GM18502 (cell line): ENCODE measurements around the gene PRDM2.
A peak's percentile ranks its signal among the peaks of the same experiment; 100 is the strongest.

ENCODE experiments used
- ATAC-seq: cut with Tn5 transposase; IDR thresholded peaks from one replicate; pipeline ENCODE4 v1.9.1; 2021; ENCODE audit warnings: mild to moderate bottlenecking; ENCODE audit not compliant: unreplicated experiment, poor library complexity

The PRDM2 gene

DNA sequence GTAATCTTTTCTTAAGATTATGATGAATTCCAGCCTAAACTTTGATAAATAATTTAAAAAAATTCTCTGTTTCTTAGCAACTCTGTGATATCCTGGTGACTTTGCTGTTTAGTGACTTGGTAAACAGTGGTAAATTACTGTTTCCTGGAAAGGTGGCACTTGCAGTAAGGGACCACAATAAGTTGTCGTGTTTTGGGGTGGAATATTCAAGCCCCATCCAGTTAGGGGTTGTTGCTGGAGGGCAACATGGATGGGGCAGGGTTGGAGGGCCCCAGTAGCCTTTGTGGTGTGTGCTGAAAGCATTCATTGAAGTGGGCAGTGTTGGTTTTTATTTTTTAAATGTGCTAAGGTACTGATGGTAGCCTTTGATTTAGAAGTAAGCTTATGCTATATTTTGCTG lies 30.3 kb downstream of the PRDM2 start:
- ATAC-seq = peak; percentile 11

DNA sequence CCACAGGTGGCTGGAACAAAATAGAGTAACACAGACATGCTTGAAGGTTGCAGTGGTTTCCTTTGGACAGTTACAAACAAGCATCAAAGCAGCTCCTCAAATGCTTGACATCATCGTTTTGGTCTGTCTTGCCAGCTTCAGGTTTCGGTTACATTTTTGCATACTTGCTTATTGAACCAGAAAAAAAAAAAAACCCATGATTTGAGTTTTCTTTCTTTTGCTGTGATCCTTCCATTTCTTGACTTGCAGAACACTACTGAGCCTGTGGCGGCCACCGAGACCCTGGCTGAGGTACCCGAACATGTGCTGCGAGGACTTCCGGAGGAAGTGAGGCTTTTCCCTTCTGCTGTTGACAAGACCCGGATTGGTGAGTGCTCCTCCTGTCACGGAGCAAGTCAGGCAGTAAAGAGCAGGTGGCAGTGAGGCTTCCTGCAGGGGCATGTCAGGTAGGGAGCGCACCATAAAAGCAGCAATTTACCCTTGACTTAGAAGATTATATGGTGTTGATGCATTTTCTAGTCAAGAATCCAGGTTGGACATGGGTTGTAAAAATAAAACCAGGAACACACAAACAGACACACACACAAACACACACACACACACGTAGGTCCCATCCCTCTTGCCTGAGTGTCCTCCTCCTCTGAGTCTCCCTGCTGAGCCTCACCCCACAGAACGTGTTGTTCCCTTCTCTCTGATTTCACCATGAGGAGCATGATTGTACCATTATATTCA lies 30.9 kb downstream of the PRDM2 start:
- ATAC-seq = peak; percentile 93

DNA sequence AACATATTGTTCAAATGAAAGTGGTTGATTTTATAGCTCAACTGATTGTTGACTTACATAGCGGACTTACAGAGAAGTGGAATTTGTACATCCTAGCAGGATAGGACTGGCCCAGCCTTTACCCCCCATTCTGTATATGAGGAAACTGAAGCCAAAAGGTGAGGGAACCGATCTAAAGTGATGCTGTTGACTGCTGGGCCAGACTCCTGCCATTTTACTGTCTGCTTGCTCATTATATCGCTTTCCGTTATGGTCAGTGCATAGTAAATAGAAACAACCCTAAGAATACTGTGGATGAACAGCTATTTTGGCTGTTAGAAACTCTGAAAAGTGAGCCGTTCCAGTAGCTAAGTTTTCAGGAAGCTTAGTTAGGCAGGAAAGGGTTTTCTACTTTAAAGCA lies 31.9 kb downstream of the PRDM2 start:
- no peak for ATAC-seq

DNA sequence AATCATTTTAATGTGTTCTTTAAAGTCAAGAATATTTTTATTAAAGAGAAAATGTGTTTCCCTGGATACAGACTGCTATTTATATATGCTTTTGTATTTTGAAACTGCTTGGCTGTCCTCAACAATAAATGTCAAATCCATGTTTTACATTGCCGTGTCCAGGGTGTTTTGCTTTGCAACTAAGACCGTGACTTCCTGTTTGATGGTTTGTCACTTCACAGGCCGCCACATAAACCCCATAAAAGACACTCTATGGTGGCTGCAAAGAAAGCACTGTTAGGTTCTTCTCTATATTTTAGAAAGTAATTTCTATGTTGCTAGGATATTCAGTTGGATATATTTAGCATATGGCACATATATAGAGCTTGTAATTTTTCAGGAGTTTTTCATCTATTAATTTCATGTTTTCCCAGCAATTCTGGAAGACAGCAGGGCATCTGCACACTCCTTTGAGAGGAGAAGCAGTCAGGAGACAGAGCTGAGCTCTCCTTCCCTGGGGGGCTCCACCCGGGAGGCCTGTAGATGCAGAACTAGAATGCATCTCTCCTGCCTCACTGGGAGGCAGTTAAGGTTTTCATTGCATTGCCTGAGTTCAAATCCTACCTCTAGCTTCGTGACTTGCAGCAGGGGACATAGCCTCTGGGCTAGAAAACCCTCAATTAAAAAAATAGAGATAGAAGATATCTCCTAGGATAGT lies 33.1 kb downstream of the PRDM2 start:
- no peak for ATAC-seq

DNA sequence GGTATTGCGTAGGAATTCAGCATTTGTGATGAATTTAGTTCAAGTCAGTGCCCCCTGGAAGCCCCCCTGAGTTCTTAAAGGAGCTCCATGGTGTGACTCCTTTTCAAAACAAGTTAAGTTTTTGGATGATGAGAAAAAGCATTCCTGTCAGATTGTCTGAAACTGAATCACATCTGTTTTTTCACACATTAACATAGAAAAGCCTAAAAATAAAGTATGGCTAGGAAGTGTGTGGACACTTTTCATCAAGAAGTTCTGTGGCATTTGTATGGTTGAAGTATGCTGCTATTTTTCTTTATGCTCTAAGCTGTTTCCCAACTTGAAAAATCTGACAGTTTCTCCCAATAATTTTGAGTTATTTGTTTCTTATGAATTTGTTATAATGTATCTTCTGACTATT lies 33.7 kb downstream of the PRDM2 start:
- no peak for ATAC-seq

DNA sequence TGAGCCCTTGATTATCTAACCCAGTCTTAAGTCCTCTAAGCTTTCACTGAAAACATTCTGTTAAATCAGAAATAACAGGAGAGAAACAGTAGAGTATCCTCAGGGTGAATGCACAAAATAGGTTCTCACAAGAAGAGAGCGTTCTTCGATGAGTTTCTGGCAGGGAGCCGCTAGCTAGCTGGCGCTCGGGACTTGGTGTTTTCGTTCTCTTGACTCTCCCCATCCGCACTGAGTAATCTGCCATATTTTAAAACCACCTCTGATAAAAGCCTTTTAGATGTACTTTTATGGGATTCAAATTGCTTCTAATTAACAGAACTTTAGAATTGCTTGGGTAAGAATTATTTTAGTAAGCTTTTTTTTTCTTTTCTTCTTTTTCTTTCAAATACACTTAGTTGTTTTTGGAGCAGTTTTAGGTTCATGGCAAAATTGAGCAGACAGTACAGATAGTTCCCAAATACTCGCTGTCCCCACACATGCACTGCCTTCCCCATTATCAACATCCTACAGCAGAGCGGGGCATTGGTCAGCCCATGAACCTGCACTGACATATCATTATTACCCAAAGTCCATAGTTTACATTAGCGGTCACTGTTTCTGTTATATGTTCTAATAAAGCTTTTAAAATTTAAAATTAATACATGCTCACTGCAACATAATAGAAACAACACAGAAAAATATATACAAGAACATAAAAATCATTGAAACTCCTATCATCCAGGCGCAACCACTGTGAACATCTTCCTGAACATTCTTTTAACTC lies 35.4 kb downstream of the PRDM2 start:
- no peak for ATAC-seq

DNA sequence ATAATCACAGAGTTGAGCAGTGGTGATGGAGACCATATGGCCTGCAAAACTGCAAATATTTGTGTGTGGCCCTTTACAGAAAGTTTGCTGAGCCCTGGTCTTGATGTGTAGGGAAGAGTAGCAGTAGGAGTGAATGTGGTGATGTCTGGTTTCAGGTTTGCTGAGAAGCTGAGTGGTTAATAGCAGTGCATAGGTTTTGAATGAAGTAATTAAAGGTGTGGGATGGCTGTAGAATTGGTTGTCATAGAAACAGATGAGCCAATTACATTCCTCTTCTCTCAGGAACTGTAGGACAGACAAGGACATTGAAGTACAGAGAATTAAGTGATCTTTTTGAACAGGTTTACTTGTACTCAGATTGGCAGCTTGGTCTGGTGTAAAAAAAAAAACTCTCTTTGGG lies 37.4 kb downstream of the PRDM2 start:
- ATAC-seq = no peak

DNA sequence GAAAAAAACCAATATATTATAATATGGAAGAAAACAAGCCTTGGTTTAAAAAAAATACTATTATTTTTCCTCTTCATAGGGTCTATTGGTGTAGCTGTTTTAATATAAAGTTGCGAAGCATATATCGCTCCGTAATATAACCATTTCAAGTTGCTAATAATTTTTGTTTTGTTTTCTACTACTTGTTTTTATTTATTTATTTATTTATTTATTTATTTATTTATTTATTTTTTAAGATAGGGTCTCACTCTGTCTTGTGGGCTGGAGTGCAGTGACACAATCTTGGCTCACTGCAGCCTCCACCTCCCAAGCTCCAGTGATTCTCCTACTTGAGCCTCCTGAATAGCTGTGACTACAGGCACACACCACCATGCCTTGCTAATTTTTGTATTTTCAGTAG lies 46.4 kb downstream of the PRDM2 start:
- no peak for ATAC-seq

DNA sequence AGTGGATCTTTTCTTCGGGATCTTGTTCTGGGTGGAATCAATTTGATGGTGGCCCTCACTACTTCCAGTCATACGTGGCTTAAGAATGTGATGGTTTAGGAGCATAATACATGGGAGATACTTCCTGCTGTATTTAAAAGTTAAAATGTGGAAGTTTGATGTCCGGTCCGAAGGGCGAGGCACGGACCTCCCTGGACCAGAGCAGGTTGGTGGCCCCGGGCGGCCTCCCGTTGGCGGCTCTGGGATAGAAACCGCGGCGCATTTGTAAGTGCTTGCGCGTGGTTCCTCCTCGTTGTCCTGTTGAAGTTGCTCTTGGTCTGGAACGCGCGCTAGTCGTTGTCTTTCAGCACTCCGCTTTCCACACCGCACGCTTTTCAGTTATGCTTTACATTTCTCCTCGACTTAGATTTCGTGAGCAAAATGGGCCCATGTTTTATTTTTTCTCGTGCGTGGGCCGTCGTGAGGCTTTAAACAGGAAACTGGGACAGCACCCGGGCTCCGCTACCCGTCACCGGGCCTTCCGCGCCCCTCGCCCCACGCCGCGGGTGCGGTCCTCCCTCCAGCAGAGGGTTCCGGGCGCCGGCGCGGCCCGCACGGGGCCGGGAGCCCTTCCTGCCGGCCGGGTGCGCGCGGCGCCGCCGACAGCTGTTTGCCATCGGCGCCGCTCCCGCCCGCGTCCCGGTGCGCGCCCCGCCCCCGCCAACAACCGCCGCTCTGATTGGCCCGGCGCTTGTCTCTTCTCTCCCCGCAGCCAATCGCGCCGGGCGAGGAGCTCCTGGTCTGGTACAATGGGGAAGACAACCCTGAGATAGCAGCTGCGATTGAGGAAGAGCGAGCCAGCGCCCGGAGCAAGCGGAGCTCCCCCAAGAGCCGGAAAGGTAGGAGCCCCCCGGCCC lies 48.9 kb downstream of the PRDM2 start:
- peak; percentile 76 for ATAC-seq

DNA sequence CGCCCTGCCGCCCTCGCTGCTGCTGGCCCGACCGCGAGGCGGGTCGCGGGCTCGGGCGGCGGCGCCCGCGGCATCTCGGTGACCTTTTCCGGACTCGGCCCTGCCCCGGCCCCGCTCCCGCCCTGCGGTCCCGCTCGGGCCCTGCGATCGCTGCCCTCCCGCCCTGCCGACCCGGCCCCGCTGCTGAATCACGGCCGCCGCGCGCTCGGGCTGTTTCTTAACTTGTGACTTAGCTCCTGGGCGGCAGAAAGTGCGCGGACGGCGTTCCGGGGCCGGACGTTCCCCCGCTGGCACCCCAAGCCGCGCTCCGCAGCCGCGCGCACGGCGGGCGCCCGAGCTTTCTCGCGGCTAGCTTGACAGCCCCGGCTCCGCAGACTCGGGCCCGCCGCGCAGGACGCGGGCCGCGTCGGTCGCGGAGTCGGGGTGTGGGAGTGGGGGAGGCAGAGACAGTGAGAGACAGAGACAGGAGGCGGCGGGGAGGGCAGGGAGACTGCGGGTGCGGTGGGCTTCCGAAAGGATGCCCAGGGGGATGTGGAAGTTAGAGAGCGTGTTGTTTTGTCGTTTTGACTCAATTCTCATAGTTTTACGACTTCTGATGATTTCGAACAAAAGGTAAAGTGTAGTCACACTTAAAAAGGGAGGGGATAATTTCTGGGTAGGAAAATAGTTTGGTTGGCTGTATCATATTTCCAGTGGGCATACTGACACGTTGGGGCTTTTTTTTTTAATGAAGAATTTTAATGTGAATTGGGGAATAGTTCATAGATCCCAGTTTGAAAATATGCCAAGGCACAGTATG lies 49.8 kb downstream of the PRDM2 start:
- peak; percentile 25 for ATAC-seq

DNA sequence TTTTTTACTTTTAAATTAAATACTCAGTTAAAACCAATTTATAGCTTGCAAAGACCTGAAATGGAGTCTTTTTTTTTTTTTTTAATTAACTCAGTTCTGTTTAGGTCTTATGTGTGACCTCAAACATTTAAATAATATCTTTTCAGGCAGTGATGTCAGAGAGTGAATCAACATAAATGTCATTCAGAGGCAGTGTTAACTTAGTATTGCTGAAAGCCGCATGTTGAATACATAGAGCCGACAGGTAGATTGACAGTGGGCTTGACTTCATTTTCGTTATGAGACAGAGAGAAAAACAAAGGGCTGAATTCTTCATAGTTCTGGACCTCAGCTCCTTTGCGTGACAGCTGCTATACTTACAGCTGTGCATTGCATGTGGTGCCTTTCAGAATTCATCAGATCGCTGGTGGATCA lies 51.5 kb downstream of the PRDM2 start:
- ATAC-seq = peak; percentile 44

DNA sequence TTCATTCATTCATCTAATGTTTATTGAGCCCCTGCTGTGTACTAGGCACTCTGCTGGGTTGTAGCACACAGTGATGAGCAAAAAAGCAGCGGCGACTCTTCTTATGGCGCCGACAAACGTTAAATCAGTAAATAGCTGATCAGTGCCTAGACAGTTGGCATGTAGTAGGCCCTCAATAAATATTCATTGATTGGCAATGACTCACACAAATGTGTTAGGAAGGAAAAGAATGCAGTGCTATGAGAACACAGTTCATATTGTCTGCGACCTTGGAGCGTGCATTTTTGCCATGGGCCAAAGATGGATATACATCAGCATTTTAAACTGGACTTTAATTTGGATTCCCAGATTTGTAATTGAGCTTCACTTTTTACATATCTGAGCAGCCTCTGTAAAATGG lies 52.0 kb downstream of the PRDM2 start:
- ATAC-seq = no peak

DNA sequence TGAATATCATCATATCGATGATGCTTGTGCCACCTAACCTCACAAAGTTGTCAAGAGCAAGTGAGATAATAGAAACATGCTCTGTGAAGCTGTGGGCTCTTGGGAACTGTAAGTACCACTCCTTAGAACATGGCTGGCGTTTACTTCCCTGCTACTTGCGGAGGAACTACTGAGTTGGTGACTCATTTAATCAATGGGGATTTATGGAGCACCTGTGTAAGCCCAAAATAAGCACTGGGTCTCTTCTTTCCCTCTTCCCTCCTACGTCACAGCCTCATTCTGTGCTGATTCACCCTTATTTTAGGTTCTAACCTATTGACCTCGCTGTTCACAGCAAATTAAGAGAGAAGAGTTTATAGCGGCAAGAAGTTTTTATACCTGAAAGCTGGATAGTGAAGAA lies 52.9 kb downstream of the PRDM2 start:
- no peak for ATAC-seq

DNA sequence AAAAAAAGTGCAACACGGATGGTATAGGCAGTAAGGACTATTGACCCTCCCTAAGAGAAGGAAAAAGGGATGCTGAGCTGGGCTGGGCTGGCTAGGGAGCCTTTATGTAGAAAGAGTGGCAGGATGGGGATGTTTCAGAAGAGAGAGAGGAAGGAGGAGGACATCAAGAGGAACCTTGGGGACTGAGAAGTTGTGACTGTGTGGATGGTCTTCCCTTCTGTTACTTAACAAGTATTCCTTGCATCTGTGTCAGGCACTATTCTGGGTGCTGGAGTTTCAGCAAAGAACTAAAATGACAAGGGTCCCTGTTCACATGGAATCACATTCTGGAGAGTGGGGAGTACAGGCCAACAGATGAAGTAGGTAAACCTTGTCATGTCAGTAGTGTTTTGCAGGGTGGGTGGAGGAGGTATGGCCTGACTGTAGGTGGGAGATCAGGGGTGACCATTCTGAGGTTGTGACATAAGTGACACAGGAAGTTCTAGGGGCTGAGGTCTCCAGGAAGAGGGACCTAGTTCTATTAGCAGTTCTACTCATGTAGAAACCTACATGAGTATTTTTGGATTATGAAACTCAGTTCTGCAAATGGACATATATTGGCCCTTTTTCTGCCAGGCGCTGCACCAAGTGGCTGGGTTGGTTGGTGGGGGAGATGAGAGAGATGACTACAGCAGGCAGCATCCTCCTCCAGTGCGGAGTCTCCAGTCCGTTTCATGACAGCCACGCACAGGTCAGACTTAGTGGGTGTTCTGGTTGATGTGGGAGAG lies 53.8 kb downstream of the PRDM2 start:
- ATAC-seq = peak; percentile 34

DNA sequence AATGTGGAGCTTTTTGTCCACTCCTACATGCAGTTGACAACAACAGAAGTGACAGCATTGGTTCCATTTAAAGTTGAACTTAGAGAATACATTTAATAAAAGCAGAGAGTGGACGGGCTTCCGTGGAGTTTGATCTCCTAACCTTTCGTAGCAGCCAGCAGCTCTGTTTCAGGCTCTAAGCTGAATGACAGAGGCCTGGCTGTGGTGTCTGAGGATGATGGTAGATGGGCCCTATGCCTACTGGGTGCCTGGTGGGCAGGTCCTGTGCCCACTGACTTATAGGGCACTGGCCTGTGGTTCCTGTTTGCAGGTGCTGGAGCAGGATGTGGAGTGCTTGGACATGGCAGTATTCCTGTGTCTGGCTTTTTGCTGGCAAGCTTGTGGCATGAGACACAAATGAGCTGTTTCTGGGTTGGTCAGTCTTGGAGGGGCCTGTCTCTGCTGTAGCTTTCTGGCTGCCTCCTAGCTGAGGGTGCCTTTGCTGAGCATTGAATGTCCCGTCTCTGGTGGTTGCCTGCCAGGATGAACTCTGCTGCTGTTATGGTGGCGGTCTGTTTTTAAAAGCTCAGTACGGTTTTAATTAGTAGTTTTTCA lies 54.6 kb downstream of the PRDM2 start:
- no peak for ATAC-seq

DNA sequence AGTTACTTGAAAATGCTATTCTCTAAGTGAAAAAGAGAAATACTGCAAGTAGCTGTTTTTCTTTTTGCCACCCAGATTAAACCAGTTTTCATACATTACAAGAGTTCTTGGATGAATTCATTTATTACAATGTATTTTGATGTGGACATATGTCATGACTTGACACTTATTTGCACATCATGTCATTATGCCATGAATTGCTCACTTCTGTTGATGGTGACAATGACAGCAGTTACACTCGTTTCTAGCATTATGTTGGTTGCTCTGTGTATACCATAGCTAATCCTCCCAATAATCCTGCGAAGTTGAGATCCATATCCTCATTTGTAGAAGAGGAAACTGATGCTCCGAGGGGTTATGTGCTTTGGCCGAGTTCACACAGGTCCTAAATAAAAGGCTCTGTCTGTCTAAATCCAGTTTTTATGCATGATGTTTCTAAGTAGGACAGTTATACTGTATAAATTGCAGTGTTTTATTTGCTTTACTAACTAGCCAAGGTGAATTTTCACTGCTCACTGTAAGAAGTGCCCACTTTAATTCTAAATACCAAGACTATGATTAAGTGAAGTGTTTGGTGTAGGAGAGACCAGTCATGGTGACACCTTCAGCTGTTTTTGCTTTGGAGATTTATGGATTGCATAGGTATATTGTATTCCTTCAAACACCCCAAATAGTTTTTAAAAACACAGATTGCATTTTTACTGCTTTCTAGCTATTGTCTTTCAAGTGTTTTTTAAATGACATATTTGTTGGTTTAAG lies 56.7 kb downstream of the PRDM2 start:
- no peak for ATAC-seq

DNA sequence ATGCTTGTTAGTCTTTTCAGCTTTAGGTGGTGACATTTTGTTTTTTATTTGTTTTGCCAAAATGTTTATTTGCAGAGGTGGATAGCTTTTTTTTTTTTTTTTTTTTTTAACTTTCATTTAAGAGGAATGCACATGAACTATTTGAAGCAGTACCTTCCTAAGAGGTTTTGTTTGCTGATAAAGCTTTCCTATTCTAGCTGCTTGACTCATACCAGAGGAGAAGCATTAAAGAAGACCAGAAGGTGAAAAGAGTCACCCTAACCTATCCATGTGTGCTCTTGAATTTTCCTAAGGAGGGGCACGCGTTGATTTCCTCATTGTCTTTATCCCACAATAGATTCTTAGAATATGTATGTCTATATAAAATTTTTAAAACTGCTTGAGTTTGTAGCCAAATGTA lies 57.7 kb downstream of the PRDM2 start:
- ATAC-seq = no peak

DNA sequence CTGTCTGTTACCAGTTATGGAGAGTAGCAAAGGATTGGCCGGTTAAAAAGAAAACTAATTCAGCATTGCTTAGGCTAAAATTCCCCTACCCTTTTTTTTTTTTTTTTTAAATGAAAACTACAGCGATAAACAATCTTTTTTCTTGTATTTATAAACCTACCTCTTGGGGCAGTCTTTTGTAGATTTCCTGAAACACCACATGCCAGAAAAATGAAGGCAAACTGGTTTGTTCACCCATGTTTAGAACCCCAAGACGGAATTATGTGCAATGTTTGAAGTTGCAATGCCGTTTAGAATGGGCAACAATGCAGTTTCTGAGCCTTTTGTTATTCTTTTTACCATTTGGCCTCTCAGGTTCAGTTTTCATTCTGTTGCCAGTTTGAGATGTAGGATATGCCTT lies 59.1 kb downstream of the PRDM2 start:
- ATAC-seq = no peak
